Head of caudate nucleus (tissue), 42 donors: ENCODE measurements around the gene PTCD3.
A peak's percentile ranks its signal among the peaks of the same experiment; 100 is the strongest.

Source experiments
- DNase-seq, 42 donors: peaks; one replicate each; pipeline versions ENCODE4 v3.0.0 to v3.0.0-alpha.2; 2020 to 2021; ENCODE audit warnings: mixed read lengths in 7 of 42
- intact Hi-C: fragments of 100-400 bp; cut with DNase I; formaldehyde crosslinking; loops from one replicate; pipeline ENCODE4 v1.15.0; 2022

Gene PTCD3

GRCh38 chr2:86105969-86106945 is at the start of gene PTCD3:
PTCD3 (plus strand) TSS chr2:86106235; CDS start chr2:86106248, 13 bp downstream.
- intact Hi-C loops, result loop anchor here (10.0 kb wide), 1 partner anchor 89 kb away; the partner anchor contains the start of genes IMMT and MRPL35
- DNase-seq, result peak; percentile 88 to 99 (median 96)

GRCh38 chr2:86056590-86057331 is 49.3 kb upstream of the PTCD3 start:
- intact Hi-C loops, result no loop called here
- DNase-seq, result peak in 6 of 42 donors; percentile 0 to 16 (median 2)

GRCh38 chr2:86062043-86062442 is 44.0 kb upstream of the PTCD3 start:
- intact Hi-C loops, result no loop called here
- no peak for DNase-seq

- DNase-seq, result no peak
- intact Hi-C loops, result no loop called here
Observed at GRCh38 chr2:86064006-86064405, 42.0 kb upstream of the PTCD3 start.

GRCh38 chr2:86065512-86065911 is 40.5 kb upstream of the PTCD3 start:
- intact Hi-C loops, result no loop called here
- no peak for DNase-seq

GRCh38 chr2:86066007-86066578 is 39.9 kb upstream of the PTCD3 start:
- intact Hi-C loops, result no loop called here
- DNase-seq, result peak in 1 of 42 donors; percentile 3

DNA sequence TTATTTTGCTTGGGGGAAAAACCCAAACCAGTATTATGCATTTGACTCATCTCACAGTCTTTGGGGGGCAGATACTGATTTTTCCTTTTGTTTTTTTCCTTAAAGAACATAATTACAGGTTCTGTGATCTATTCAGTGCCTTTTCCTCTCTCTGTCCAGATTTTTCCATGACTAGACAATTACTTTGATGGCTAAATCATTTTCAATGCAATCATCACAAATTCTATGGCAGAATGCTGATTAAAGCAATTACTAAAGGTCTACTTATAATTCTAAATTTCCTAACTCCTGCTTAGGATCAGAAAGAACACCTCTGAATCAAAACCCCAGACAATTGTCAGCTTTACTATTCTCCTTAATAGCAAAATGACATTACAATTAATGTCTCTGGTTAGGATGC is 39.1 kb upstream of the PTCD3 start:
- intact Hi-C loops, result no loop called here
- DNase-seq, result no peak

DNA sequence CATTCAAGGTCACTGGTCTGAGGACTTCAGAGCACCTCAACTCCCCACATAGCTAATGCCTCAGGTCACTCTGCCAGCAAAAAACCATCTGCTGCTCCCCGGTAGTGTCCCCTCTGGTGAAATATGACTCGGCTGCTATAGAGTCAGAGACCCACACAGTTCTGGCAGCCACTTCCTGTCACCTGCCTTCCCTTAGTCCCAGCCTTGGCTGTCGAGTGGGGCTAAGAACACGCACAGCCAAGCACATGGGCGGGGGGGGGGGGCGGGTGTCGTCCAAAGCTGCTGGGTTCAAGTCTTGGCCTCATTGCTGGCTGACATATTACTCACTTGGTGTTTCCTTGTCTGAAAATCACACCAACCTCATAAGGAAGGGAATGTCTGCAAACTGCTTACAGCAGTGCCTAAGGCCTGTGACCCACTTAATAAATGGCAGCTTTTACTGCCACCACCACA is 37.9 kb upstream of the PTCD3 start:
- peak in 1 of 42 donors; percentile 13 for DNase-seq

DNA sequence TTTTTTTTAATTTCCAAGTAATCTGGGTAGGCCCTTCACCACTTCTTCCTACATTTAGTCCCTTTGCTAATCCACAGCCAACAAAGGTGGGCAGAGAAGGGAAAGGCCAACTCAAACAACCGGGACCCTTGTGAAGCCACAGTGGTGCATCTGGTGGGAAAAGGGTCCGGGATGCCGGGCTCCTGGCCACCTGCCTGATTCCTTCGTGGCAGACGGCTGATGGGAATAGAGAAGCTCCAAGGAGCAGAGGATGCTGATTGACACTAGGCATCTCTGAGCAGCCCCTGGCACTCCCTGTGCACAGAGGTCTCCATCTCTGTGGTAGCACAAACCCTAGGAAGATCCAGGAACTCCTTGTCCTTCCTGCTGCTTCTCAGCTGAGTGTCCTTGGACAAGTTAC is 37.4 kb upstream of the PTCD3 start:
- intact Hi-C loops, result no loop called here
- DNase-seq, result no peak

More for the DNA sequence above, 37.9 kb upstream of the PTCD3 start:
- intact Hi-C loops, result no loop called here

DNA sequence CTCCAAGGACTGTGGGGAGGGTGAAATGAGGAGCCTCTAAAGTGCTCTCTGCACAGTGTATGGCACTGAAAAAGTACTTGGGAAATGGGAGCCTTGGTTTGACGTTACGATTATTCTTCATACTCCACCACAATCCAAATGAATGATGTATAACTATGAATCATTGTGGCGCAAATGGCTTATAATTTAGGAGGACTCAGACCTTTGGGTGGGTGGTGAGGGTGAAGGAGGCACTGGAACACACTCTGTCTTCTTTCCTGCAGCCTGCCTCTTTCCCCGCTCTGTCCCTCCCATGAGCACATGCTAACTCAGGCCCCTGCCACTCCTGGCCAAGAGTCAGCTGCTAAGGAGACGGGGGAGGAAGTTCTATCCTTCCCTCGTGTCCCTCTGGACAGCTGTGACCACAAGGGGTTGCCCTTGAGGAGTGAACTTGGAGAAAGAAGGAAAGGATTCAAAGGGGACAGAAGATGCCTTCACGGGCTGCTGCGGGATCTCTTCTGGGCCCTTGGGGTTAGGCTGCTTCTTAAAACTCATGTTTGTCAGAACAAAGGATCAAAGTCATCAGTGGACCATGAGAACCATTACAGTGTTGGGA is 36.8 kb upstream of the PTCD3 start:
- intact Hi-C loops, result no loop called here
- DNase-seq, result no peak

- DNase-seq, result no peak
- intact Hi-C loops, result no loop called here
Observed at GRCh38 chr2:86069783-86070339, 36.2 kb upstream of the PTCD3 start.

GRCh38 chr2:86070868-86071267 is 35.2 kb upstream of the PTCD3 start:
- intact Hi-C loops, result no loop called here
- DNase-seq, result no peak

DNA sequence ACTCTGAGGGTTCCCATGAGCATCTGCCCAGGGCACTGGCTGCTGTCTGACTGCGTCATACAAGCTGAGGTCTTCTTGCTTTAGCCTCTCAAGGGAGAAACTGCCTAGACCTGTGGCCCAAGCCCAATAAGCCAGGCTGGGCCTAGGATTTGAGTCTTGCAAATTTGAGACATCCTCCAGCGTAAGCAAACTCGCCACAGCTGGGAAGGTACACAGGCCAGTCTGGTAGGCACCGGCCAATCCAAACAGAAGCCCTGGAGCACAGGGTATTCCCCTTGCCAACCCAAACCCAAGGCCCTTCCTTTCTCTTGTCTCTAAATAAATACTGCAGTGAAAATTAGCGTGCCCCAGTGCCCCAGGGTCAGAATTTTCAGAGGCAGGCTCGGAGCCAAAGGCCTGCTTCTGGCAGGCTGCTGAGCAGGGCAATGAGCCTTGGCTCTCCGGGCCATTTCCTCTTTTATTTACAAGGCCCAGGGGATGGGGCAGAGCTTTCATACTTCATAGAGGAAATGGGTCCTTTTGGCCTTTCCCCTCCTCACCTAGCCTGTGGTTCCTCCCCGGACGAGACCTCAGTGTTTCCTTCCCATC is 33.7 kb upstream of the PTCD3 start:
- intact Hi-C loops, result no loop called here
- peak in 38 of 42 donors; percentile 19 to 80 (median 55) for DNase-seq

DNA sequence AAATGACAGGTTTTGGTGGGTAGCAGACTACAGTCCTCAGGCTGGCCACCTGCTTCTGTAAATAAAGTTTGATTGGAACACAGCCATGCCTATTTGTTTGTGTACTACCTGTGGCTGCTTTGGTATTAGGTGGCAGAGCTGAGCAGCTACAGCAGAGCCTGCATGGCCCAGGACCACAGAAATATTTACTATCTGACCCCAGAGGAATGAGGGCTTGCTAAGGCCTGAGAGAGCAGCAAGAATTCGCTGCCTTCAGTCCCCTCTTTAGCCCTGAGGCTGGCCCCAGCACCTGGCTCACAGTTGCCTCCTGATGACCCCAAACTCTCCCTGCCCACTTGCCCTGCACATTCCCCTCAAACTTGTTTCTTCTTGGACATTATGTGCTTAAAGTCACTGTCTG is 32.8 kb upstream of the PTCD3 start:
- no peak for DNase-seq
- intact Hi-C loops, result no loop called here

DNA sequence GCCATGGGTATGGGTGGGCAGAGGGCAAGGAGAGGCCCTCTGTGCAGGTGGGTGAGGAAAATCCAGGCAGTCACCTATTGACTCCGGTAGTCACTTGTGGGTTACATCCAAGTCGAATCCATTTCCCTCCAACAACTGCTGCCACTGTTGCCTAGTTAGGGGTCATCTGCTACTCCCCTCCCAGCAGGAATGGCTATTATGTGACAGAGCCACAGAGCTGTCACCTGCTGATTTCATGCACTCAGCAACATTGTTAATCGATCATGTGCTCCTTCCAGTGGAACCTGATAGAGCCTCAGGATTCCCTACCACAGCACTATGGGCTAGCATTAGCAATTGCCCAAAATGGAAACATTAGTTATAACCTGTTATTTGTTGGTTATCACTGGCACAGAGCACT is 31.8 kb upstream of the PTCD3 start:
- intact Hi-C loops, result no loop called here
- no peak for DNase-seq

DNA sequence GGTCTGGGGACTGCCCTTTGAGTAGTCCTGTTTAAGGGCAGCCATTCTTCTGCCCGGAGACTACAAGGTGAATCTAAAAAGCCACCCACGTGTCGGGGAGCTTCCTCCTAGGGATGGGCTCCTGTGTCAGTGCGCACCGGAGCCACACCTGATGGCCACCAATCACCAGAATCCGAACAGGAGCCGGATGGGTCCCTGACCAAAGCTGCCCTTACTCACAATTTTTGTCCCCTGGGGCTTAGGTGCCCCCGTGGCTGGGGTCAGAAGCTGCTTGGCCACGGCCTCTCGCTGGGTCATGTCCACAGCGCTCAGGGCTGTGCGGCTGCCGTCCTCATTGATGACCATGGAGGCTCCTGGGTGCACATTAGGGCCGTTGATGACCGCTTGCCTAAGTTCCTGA is 31.2 kb upstream of the PTCD3 start:
- no peak for DNase-seq
- intact Hi-C loops, result no loop called here

DNA sequence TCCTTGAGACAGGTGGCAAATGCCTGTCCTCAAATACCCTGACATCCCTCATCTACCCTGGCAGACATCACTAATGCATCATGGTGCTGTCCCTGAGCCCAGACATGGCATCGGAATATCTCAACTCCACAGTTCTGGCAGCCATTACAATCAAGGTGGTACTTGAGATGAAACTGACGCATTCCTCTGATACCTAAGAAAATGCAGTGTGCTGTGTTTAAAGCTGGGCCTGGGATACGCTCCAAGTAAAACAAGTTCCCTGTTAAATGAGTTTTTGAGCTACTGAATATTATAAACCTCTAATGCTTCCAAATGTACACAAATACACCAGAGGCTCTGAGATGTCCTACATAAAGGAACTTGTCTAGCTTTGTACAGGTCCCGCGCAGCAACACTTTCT is 30.1 kb upstream of the PTCD3 start:
- intact Hi-C loops, result loop anchor here (2.0 kb wide), 1 partner anchor 189 kb away; no protein-coding TSS in a partner anchor
- no peak for DNase-seq

DNA sequence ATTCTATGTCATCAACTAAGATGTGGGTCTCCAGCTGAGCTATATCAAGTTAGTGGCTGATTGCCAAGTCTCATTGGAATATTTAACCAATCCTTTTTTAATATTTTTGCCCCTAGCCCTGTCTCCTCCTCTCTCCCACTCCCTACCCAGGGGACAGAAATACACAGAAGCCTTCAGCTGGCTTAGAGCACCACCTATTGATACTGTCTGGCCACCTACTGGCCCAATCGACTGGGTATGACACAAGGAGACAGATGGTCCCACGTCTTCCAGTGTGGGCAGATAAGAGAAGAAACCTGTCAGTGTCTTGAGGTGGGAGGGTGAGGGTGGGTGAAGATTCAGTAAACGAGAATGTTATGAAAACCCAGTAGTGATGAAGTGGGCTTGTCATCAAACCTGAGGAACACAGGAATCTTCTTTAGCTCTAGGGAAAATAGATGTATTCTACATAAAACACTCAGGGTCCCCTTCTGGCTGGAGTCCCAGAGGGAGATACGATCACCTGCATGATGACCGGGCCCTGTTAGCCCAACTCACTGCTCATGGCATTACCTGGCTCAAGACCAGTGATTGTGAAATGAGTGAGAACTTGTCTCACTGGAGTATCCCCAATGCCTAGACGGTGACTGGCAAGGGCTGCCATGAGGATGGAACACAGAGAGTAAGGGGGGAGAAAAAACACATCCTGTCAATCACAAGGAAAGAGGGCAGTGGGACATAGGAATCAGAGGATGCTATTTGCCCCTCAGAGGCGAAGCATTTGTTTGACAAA is 27.1 kb upstream of the PTCD3 start:
- DNase-seq, result peak in 40 of 42 donors; percentile 35 to 90 (median 72)
- intact Hi-C loops, result no loop called here
